ENCODE results near the gene GNAI3. TPM values are rescaled to one million over a fixed set of nuclear protein-coding genes. Genes with fewer than 3 reads are reported as not detected.
A peak's percentile ranks its signal among the peaks of the same experiment; 100 is the strongest.

Gene GNAI3
- total and polyA plus RNA-seq, 4 donors, result 2.7 to 10.4 (median 6.5) TPM

- Histone ChIP-seq H3K9me3 (ENCODE audit: control insufficient read depth in 4 of 4, insufficient read depth in 3 of 4, low read length in 3 of 4) (no peaks in the 10 kb centered on the region), H3K36me3 (ENCODE audit: control insufficient read depth in 4 of 4, insufficient read depth in 4 of 4, low read length in 4 of 4) (no peaks in the 10 kb centered on the region), H3K4me1 (ENCODE audit: control insufficient read depth in 5 of 5, insufficient read depth in 5 of 5, low read length in 5 of 5) (peaks cover 0 to 56% (median 23%) of the 10 kb centered on the region in 5 donors), H3K4me3 (peak overlapping the region; percentile 51), H3K27ac (ENCODE audit: low read depth in 1 of 2, low read length in 1 of 2) (peak overlapping the region; percentile 67 to 88), H3K9ac (ENCODE audit: insufficient read depth in 1 of 2, low read length in 2 of 2) (peak overlapping the region; percentile 68 to 88), H3K27me3 (ENCODE audit: control insufficient read depth in 3 of 3, insufficient read depth in 3 of 3, low read length in 2 of 3) (no peaks in the 10 kb centered on the region)
- no peak for TF ChIP-seq CTCF (IDR thresholded peaks at IDR 0.05; ENCODE audit: control extremely low read depth, extremely low read depth)
- DNase-seq (peak; percentile 68 to 80 (median 70)), ATAC-seq (ENCODE audit: insufficient read depth, low FRiP score) (peak; percentile 9)
- 0% methylated on average over 9 of the region's 9 CpGs for WGBS, 2 donors
These were observed 72.0 kb downstream of the GNAI3 start for GRCh38 chr1:109620401-109620791.

- WGBS, 2 donors, result 1% methylated on average over 18 of the region's 18 CpGs
- no peak for TF ChIP-seq CTCF (IDR thresholded peaks at IDR 0.05; ENCODE audit: control extremely low read depth, extremely low read depth)
- peaks cover 0 to 61% (median 23%) of the 10 kb centered on the region in 5 donors for H3K4me1 ChIP-seq (ENCODE audit: control insufficient read depth in 5 of 5, insufficient read depth in 5 of 5, low read length in 5 of 5)
These were observed 72.4 kb downstream of the GNAI3 start for GRCh38 chr1:109620841-109621286.

GRCh38 chr1:109621379-109622136, 73.1 kb downstream of the GNAI3 start:
- no peak for TF ChIP-seq CTCF (IDR thresholded peaks at IDR 0.05; ENCODE audit: control extremely low read depth, extremely low read depth)
- peak overlapping the region; percentile 51 for H3K4me3 ChIP-seq
- WGBS, 2 donors, result 40 to 43% methylated on average over 13 of the region's 13 CpGs
- no peak overlapping the region for H3K9ac ChIP-seq (ENCODE audit: insufficient read depth in 1 of 2, low read length in 2 of 2)
- DNase-seq (no peak), ATAC-seq (ENCODE audit: insufficient read depth, low FRiP score) (no peak)
- peaks cover 0 to 61% (median 21%) of the 10 kb centered on the region in 5 donors for H3K4me1 ChIP-seq (ENCODE audit: control insufficient read depth in 5 of 5, insufficient read depth in 5 of 5, low read length in 5 of 5)
- H3K27ac ChIP-seq (ENCODE audit: low read depth in 1 of 2, low read length in 1 of 2), result no peak overlapping the region
- H3K9me3 ChIP-seq (ENCODE audit: control insufficient read depth in 4 of 4, insufficient read depth in 3 of 4, low read length in 3 of 4), result no peaks in the 10 kb centered on the region
- no peaks in the 10 kb centered on the region for H3K27me3 ChIP-seq (ENCODE audit: control insufficient read depth in 3 of 3, insufficient read depth in 3 of 3, low read length in 2 of 3)
- peaks cover 0 to 4% (median 0%) of the 10 kb centered on the region in 4 donors for H3K36me3 ChIP-seq (ENCODE audit: control insufficient read depth in 4 of 4, insufficient read depth in 4 of 4, low read length in 4 of 4)

More at GRCh38 chr1:109620841-109621286, 72.4 kb downstream of the GNAI3 start:
- Histone ChIP-seq H3K9me3 (ENCODE audit: control insufficient read depth in 4 of 4, insufficient read depth in 3 of 4, low read length in 3 of 4) (no peaks in the 10 kb centered on the region), H3K27ac (ENCODE audit: low read depth in 1 of 2, low read length in 1 of 2) (peak overlapping the region; percentile 67 to 88), H3K4me3 (peak overlapping the region; percentile 51), H3K36me3 (ENCODE audit: control insufficient read depth in 4 of 4, insufficient read depth in 4 of 4, low read length in 4 of 4) (peaks cover 0 to 2% (median 0%) of the 10 kb centered on the region in 4 donors), H3K9ac (ENCODE audit: insufficient read depth in 1 of 2, low read length in 2 of 2) (peak overlapping the region in 1 of 2 donors; percentile 88), H3K27me3 (ENCODE audit: control insufficient read depth in 3 of 3, insufficient read depth in 3 of 3, low read length in 2 of 3) (no peaks in the 10 kb centered on the region)
- DNase-seq (peak; percentile 96 to 97 (median 97)), ATAC-seq (ENCODE audit: insufficient read depth, low FRiP score) (peak; percentile 79)

All from lung (tissue), 12 donors.